HepG2 (cell line): ENCODE results near the gene MRFAP1L1. TPM values are rescaled to one million over a fixed set of nuclear protein-coding genes. Genes with fewer than 3 reads are reported as not detected.

ENCODE experiments used
- DMAP1 ChIP-seq: IDR thresholded peaks from 2 replicates; pipeline ENCODE4 v1.6.1; 2016
- GABPA ChIP-seq, 2 experiments: IDR thresholded peaks; 2 replicates each; pipeline ENCODE4 v1.6.1; 2011 to 2016; ENCODE audit warnings: low read depth in 2 of 2, low read length in 1 of 2, missing biosample characterization in 1 of 2, missing genetic modification characterization in 1 of 2
- ISL2 ChIP-seq: sonication (generic); formaldehyde crosslinking; IDR thresholded peaks from 2 replicates; pipeline ENCODE4 v1.5.0; 2020; ENCODE audit warnings: missing genetic modification reagents
- MLLT10 ChIP-seq: sonication (generic); formaldehyde crosslinking; IDR thresholded peaks from 2 replicates; pipeline ENCODE4 v1.4.0; 2020; ENCODE audit warnings: missing genetic modification reagents
- MZF1 ChIP-seq: sonication (generic); formaldehyde crosslinking; IDR thresholded peaks from 2 replicates; pipeline ENCODE4 v1.8.1; 2023; ENCODE audit warnings: mild to moderate bottlenecking, missing genetic modification reagents, borderline replicate concordance
- NCOA2 ChIP-seq: sonication (generic); formaldehyde crosslinking; IDR thresholded peaks from 2 replicates; pipeline ENCODE4 v1.8.0; 2022; ENCODE audit warnings: inconsistent platforms
- YY1 ChIP-seq: IDR thresholded peaks from 2 replicates; pipeline ENCODE4 v1.6.1; 2011; ENCODE audit warnings: low read length, low read depth, moderate library complexity, mild to moderate bottlenecking; ENCODE audit not compliant: insufficient read depth, insufficient replicate concordance
- ZNF232 ChIP-seq: sonication (generic); formaldehyde crosslinking; IDR thresholded peaks from 2 replicates; pipeline ENCODE4 v1.4.0; 2020; ENCODE audit warnings: missing genetic modification reagents, borderline replicate concordance
- ZNF350 ChIP-seq: sonication (generic); formaldehyde crosslinking; IDR thresholded peaks from 2 replicates; pipeline ENCODE4 v1.4.0; 2020; ENCODE audit warnings: mild to moderate bottlenecking, low read depth, missing genetic modification reagents, borderline replicate concordance
- ZNF567 ChIP-seq: sonication (generic); formaldehyde crosslinking; IDR thresholded peaks from 2 replicates; pipeline ENCODE4 v1.8.1; 2023; ENCODE audit warnings: mild to moderate bottlenecking, missing genetic modification reagents, borderline replicate concordance
- ZNF788 ChIP-seq: sonication (generic); formaldehyde crosslinking; IDR thresholded peaks from 2 replicates; pipeline ENCODE4 v1.5.0; 2020; ENCODE audit warnings: mild to moderate bottlenecking, missing genetic modification reagents, borderline replicate concordance
- ZSCAN31 ChIP-seq: sonication (generic); formaldehyde crosslinking; IDR thresholded peaks from 2 replicates; pipeline ENCODE4 v1.5.0; 2020; ENCODE audit warnings: low read depth, mild to moderate bottlenecking, missing genetic modification reagents
- polyA plus RNA-seq, 8 experiments: library from polyadenylated mRNA; depleted of rRNA in 3 of 8; stranded (reverse) in 7 of 8; unstranded in 1 of 8; fragments of >200 nt; fragmentation: Illumina TruSeq in 4 of 8; extraction: Trizol in 4 of 8; gene quantifications; 2 replicates each; pipeline versions ENCODE4 v1.2.1 to v1.2.3, GENCODE V29; 2011 to 2016; ENCODE audit warnings: low read depth in 4 of 8, missing spikeins in 1 of 8, mixed read lengths in 1 of 8; ENCODE audit not compliant: insufficient read depth in 1 of 8
- total RNA-seq, 5 experiments: library from RNA; depleted of rRNA; stranded (reverse); fragments of >200 nt; fragmentation: Illumina TruSeq; extraction: Trizol; gene quantifications; 2 replicates each; pipeline ENCODE4 v1.2.3, GENCODE V29; 2016; ENCODE audit warnings: low read depth in 1 of 5
- TF ChIP-seq, protein P1 (sequence below): sonication (generic); formaldehyde crosslinking; IDR thresholded peaks from 2 replicates; pipeline ENCODE4 v1.5.0; 2020; ENCODE audit warnings: mild to moderate bottlenecking, missing genetic modification reagents, borderline replicate concordance
- TF ChIP-seq, protein P2 (sequence below): sonication (generic); formaldehyde crosslinking; IDR thresholded peaks from 2 replicates; pipeline ENCODE4 v1.5.0; 2020; ENCODE audit warnings: missing genetic modification reagents, mild to moderate bottlenecking, borderline replicate concordance
- TF ChIP-seq, protein P3 (sequence below): sonication (generic); formaldehyde crosslinking; IDR thresholded peaks from 2 replicates; pipeline ENCODE4 v1.8.0; 2022; ENCODE audit warnings: low read depth, missing genetic modification reagents
- TF ChIP-seq, protein P4 (sequence below), 2 experiments: sonication (generic) in 1 of 2; formaldehyde crosslinking in 1 of 2; IDR thresholded peaks; 2 replicates each; pipeline versions ENCODE4 v1.4.0 to v1.6.1; 2016 to 2020; ENCODE audit warnings: borderline replicate concordance in 1 of 2, low read depth in 1 of 2, mild to moderate bottlenecking in 1 of 2, missing genetic modification reagents in 1 of 2

Gene MRFAP1L1
- total and polyA plus RNA-seq, 2 of the 13 experiments (the other 11 are each of a cell fraction or from before 2014, with no cell fraction given), result 44.8 to 76.6 TPM

DNA sequence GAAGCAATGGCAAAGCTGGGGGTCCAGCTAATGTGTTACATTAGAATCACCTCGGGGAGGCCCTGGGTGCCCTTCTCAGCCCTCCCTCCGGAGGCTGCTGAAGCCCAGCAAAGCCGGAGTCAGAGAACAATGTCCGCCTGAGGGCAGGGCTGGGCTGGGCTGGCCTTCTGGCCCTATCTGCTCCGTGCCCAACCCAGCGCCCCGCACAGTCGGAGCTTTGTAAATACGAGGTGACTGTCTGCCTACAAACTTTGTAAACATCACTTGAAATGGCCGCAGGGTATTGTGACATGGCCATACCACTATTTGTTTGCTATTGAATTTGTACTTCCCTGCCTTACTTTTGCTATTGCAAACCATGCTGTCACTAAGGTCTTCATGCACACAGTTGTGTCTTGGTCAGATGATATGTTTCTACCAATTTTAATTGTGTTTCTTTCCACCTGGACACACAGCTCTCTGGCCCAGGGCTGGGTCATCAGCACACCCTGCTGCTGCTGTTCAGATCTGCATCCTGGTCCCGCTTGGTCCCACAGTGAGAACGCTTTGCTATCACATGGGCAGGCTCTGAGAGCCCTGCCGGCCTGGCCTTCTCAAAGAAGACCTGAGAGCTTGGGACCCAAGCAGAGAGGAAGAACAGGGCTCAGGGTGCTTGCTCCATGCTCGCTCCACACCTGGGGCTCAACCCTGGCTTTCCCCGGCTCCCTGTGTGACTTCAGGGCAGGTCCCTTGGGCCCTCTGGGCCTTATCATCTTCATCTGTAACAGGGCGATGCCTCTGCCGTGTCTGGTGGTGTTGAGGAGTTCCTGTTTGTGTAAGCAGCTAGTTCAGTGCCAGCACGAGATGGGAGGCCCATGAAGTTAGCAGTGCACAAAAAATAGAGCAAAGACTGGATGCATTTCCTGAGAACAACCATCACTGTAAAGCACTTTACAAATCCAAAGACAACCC, 13.7 kb downstream of the MRFAP1L1 start (continued):
- TF ChIP-seq, protein P1, sequence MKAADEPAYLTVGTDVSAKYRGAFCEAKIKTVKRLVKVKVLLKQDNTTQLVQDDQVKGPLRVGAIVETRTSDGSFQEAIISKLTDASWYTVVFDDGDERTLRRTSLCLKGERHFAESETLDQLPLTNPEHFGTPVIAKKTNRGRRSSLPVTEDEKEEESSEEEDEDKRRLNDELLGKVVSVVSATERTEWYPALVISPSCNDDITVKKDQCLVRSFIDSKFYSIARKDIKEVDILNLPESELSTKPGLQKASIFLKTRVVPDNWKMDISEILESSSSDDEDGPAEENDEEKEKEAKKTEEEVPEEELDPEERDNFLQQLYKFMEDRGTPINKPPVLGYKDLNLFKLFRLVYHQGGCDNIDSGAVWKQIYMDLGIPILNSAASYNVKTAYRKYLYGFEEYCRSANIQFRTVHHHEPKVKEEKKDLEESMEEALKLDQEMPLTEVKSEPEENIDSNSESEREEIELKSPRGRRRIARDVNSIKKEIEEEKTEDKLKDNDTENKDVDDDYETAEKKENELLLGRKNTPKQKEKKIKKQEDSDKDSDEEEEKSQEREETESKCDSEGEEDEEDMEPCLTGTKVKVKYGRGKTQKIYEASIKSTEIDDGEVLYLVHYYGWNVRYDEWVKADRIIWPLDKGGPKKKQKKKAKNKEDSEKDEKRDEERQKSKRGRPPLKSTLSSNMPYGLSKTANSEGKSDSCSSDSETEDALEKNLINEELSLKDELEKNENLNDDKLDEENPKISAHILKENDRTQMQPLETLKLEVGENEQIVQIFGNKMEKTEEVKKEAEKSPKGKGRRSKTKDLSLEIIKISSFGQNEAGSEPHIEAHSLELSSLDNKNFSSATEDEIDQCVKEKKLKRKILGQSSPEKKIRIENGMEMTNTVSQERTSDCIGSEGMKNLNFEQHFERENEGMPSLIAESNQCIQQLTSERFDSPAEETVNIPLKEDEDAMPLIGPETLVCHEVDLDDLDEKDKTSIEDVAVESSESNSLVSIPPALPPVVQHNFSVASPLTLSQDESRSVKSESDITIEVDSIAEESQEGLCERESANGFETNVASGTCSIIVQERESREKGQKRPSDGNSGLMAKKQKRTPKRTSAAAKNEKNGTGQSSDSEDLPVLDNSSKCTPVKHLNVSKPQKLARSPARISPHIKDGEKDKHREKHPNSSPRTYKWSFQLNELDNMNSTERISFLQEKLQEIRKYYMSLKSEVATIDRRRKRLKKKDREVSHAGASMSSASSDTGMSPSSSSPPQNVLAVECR (CRISPR knock-in tag), result peak; percentile 89; the same call in 1 of the 2 replicates
- TF ChIP-seq, protein P2, sequence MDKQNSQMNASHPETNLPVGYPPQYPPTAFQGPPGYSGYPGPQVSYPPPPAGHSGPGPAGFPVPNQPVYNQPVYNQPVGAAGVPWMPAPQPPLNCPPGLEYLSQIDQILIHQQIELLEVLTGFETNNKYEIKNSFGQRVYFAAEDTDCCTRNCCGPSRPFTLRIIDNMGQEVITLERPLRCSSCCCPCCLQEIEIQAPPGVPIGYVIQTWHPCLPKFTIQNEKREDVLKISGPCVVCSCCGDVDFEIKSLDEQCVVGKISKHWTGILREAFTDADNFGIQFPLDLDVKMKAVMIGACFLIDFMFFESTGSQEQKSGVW, result no peak
- TF ChIP-seq YY1, result peak; percentile 89
- TF ChIP-seq MZF1 (CRISPR knock-in tag), result no peak
- no peak for TF ChIP-seq GABPA (IDR thresholded peaks at IDR 0.05; ENCODE audit: low read depth, low read length)
- TF ChIP-seq GABPA (CRISPR knock-in tag; IDR thresholded peaks at IDR 0.05; ENCODE audit: low read depth), result no peak
- TF ChIP-seq ZNF232 (CRISPR knock-in tag), result peak; percentile 80; the same call in 1 of the 2 replicates
- peak; percentile 93 for TF ChIP-seq ISL2 (CRISPR knock-in tag)
- peak; percentile 91 for TF ChIP-seq ZNF350 (CRISPR knock-in tag)
- peak; percentile 89 for TF ChIP-seq NCOA2 (CRISPR knock-in tag)
- TF ChIP-seq MLLT10, result no peak
- TF ChIP-seq, protein P3, sequence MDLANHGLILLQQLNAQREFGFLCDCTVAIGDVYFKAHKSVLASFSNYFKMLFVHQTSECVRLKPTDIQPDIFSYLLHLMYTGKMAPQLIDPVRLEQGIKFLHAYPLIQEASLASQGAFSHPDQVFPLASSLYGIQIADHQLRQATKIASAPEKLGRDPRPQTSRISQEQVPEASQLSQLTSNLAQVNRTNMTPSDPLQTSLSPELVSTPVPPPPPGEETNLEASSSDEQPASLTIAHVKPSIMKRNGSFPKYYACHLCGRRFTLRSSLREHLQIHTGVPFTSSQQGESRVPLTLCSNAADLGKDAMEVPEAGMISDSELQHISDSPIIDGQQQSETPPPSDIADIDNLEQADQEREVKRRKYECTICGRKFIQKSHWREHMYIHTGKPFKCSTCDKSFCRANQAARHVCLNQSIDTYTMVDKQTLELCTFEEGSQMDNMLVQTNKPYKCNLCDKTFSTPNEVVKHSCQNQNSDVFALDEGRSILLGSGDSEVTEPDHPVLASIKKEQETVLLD (CRISPR knock-in tag), result no peak
- no peak for TF ChIP-seq ZNF567 (CRISPR knock-in tag)
- TF ChIP-seq DMAP1 (CRISPR knock-in tag), result peak; percentile 92
- peak; percentile 99 for TF ChIP-seq ZNF788 (CRISPR knock-in tag)
- peak; percentile 98 for TF ChIP-seq ZSCAN31 (CRISPR knock-in tag)
- TF ChIP-seq, protein P4, sequence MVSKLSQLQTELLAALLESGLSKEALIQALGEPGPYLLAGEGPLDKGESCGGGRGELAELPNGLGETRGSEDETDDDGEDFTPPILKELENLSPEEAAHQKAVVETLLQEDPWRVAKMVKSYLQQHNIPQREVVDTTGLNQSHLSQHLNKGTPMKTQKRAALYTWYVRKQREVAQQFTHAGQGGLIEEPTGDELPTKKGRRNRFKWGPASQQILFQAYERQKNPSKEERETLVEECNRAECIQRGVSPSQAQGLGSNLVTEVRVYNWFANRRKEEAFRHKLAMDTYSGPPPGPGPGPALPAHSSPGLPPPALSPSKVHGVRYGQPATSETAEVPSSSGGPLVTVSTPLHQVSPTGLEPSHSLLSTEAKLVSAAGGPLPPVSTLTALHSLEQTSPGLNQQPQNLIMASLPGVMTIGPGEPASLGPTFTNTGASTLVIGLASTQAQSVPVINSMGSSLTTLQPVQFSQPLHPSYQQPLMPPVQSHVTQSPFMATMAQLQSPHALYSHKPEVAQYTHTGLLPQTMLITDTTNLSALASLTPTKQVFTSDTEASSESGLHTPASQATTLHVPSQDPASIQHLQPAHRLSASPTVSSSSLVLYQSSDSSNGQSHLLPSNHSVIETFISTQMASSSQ (IDR thresholded peaks at IDR 0.05; ENCODE audit: low read depth), result peak; percentile 64; the same call in 1 of the 2 replicates
- TF ChIP-seq, protein P4 (CRISPR knock-in tag; IDR thresholded peaks at IDR 0.05; ENCODE audit: borderline replicate concordance), result peak; percentile 85; the same call in 1 of the 2 replicates
